GM23338 (cell line): ENCODE results near the gene ERC1.

Experiments used
- EZH2phosphoT487 ChIP-seq: fragments of 200-600 bp; sonication (generic); IDR thresholded peaks from one replicate; pipeline ENCODE4 v1.8.1; 2018; ENCODE audit warnings: antibody characterized with exemption; ENCODE audit not compliant: unreplicated experiment
- POLR2AphosphoS5 ChIP-seq: IDR thresholded peaks from 2 replicates; pipeline ENCODE4 v1.6.1; 2016; ENCODE audit warnings: antibody characterized with exemption, low read depth
- TF ChIP-seq, protein P1 (sequence below), 2 experiments: fragments of 200-600 bp in 1 of 2; sonication (generic) in 1 of 2; conservative IDR thresholded peaks; 2 replicates each; pipeline versions ENCODE4 v1.5.1 to v1.6.1; 2016 to 2017; ENCODE audit warnings: antibody characterized with exemption in 2 of 2, low read depth in 2 of 2, mild to moderate bottlenecking in 2 of 2, moderate library complexity in 1 of 2

DNA sequence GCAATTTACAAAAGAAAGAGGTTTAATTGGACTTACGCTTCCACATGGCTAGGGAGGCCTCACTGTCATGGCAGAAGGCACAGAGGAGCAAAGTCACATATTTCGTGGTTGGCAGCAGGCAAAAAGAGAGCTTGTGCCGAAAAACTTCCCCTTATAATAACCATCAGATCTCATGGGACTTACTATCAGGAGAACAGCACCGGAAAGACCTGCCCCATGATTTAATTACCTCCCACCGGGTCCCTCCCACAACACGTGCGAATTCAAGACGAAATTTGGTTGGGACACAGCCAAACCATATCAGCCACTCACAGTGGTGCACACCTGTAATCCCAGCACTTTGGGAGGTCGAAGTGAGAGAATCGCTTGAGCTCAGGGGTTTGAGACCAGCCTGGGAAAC is 534.8 kb downstream of the ERC1 start:
- TF ChIP-seq, protein P1, sequence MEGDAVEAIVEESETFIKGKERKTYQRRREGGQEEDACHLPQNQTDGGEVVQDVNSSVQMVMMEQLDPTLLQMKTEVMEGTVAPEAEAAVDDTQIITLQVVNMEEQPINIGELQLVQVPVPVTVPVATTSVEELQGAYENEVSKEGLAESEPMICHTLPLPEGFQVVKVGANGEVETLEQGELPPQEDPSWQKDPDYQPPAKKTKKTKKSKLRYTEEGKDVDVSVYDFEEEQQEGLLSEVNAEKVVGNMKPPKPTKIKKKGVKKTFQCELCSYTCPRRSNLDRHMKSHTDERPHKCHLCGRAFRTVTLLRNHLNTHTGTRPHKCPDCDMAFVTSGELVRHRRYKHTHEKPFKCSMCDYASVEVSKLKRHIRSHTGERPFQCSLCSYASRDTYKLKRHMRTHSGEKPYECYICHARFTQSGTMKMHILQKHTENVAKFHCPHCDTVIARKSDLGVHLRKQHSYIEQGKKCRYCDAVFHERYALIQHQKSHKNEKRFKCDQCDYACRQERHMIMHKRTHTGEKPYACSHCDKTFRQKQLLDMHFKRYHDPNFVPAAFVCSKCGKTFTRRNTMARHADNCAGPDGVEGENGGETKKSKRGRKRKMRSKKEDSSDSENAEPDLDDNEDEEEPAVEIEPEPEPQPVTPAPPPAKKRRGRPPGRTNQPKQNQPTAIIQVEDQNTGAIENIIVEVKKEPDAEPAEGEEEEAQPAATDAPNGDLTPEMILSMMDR (conservative IDR thresholded peaks at IDR 0.05; ENCODE audit: low read depth in 2 of 2), result no peak
- no peak for TF ChIP-seq EZH2phosphoT487
- TF ChIP-seq POLR2AphosphoS5, result no peak
